K562 (cell line): ENCODE results near the gene LARP4B. TPM values are rescaled to one million over a fixed set of nuclear protein-coding genes. Genes with fewer than 3 reads are reported as not detected.

ENCODE experiments used
- ATAC-seq: fragments of 200-7000 bp; cut with Tn5 transposase; 3 replicates; pipeline ENCODE4 v1.9.1; 2020; ENCODE audit warnings: moderate library complexity
- BruUV-seq: library from RNA; stranded (reverse); fragments of 400-500 nt; replicated peaks from 2 replicates; lab custom pipeline; 2021; lab: Mats Ljungman, UMichigan
- CTCF ChIA-PET: fragments of 300-600 bp; formaldehyde crosslinking; extraction: SDS; loops from one replicate; lab custom pipeline; 2021; ENCODE audit warnings: low intra/inter-chr PET ratio; lab: Yijun Ruan, JAX
- POLR2A ChIA-PET: fragments of 300-600, 350-650 bp; sonication (Branson Sonifier 250); formaldehyde crosslinking; extraction: SDS; loops from one replicate; lab custom pipeline; 2021; ENCODE audit warnings: antibody characterized with exemption, inconsistent platforms; lab: Yijun Ruan, JAX
- DNase-seq, 4 experiments: peaks; one replicate each; pipeline versions ENCODE4 v3.0.0 to v3.0.0-alpha.2; 2011 to 2018; ENCODE audit warnings: low spot score in 3 of 4, mixed read lengths in 3 of 4; ENCODE audit errors: extremely low read depth in 1 of 4
- FAIRE-seq: peaks from 2 replicates; lab custom pipeline; 2011; peaks lifted over from hg19 to GRCh38; lab: Jason Lieb, UNC
- H2AFZ ChIP-seq: 2 replicates; pipeline ENCODE4 v1.6.0; 2011; ENCODE audit warnings: low read depth, low read length, control low read depth, inconsistent platforms
- H3K27ac ChIP-seq: fragments of 200-600 bp; 3 replicates; pipeline ENCODE4 v1.8.0; 2011; ENCODE audit warnings: low read depth, mild to moderate bottlenecking, control low read depth, inconsistent platforms, low read length, moderate library complexity, mixed read lengths; ENCODE audit errors: extremely low read depth
- H3K27me3 ChIP-seq, 2 experiments: fragments of 300-600 bp in 1 of 2; 2 replicates in 1 of 2; 3 replicates in 1 of 2; pipeline versions ENCODE4 v1.6.0 to v1.8.0; 2011; ENCODE audit warnings: inconsistent platforms in 2 of 2, low read length in 2 of 2, mild to moderate bottlenecking in 1 of 2, mixed read lengths in 1 of 2, moderate library complexity in 1 of 2; ENCODE audit not compliant: control insufficient read depth in 2 of 2, insufficient read depth in 2 of 2
- H3K36me3 ChIP-seq: fragments of 300-600 bp; 3 replicates; pipeline ENCODE4 v1.8.0; 2011; ENCODE audit warnings: mild to moderate bottlenecking, low read length, inconsistent platforms; ENCODE audit not compliant: control insufficient read depth, insufficient read depth
- H3K4me1 ChIP-seq, 2 experiments: fragments of 200-600 bp in 1 of 2; replicated peaks in 1 of 2; 2 replicates in 1 of 2; 3 replicates in 1 of 2; pipeline versions ENCODE4 v1.5.1 to v1.8.0; 2011; ENCODE audit warnings: inconsistent platforms in 2 of 2, low read length in 2 of 2, mild to moderate bottlenecking in 1 of 2, mixed read lengths in 1 of 2, moderate library complexity in 1 of 2; ENCODE audit not compliant: control insufficient read depth in 2 of 2, insufficient read depth in 2 of 2
- H3K4me2 ChIP-seq: 2 replicates; pipeline ENCODE4 v1.6.1; 2011; ENCODE audit warnings: low read length, control low read depth, inconsistent platforms, mixed read lengths; ENCODE audit not compliant: insufficient read depth
- H3K4me3 ChIP-seq: fragments of 200-600 bp; sonication (generic), shearing (Covaris generic); 2 replicates; pipeline ENCODE4 v1.5.1; 2016; ENCODE audit warnings: control low read depth, inconsistent platforms
- H3K79me2 ChIP-seq: fragments of 200-600 bp; 3 replicates; pipeline ENCODE4 v1.8.0; 2011; ENCODE audit warnings: low read length, inconsistent platforms; ENCODE audit not compliant: control insufficient read depth, insufficient read depth
- H3K9ac ChIP-seq, 2 experiments: 2 replicates each; pipeline versions ENCODE4 v1.6.0 to v1.6.1; 2011; ENCODE audit warnings: low read depth in 2 of 2, low read length in 2 of 2, control low read depth in 1 of 2, inconsistent platforms in 1 of 2, mild to moderate bottlenecking in 1 of 2, mixed read lengths in 1 of 2; ENCODE audit not compliant: insufficient read depth in 1 of 2
- H3K9me1 ChIP-seq: one replicate; pipeline ENCODE4 v1.6.0; 2011; ENCODE audit warnings: inconsistent platforms, mild to moderate bottlenecking, low read length, moderate library complexity; ENCODE audit not compliant: control insufficient read depth, insufficient read depth
- H3K9me3 ChIP-seq: replicated peaks from 2 replicates; pipeline ENCODE4 v1.5.1; 2011; ENCODE audit warnings: low read depth, low read length, inconsistent platforms; ENCODE audit not compliant: control insufficient read depth, insufficient read depth
- H4K20me1 ChIP-seq: replicated peaks from 2 replicates; pipeline ENCODE4 v1.6.1; 2011; ENCODE audit warnings: low read length, inconsistent platforms, mixed read lengths; ENCODE audit not compliant: control insufficient read depth, insufficient read depth
- HMGN3 ChIP-seq: IDR thresholded peaks from 2 replicates; pipeline ENCODE4 v1.6.1; 2011; ENCODE audit warnings: borderline replicate concordance, low read depth, mild to moderate bottlenecking, mixed read lengths, low read length; ENCODE audit not compliant: insufficient read length; ENCODE audit errors: extremely low read depth
- MLX ChIP-seq, 2 experiments: fragments of 450-650 bp in 1 of 2; sonication (generic) in 1 of 2; formaldehyde crosslinking; conservative IDR thresholded peaks; 2 replicates each; pipeline versions ENCODE4 v1.4.0 to v1.8.1; 2020 to 2022; ENCODE audit warnings: mild to moderate bottlenecking in 1 of 2, missing genetic modification reagents in 1 of 2
- TOE1 ChIP-seq, 2 experiments: fragments of 450-650 bp in 1 of 2; sonication (generic) in 1 of 2; formaldehyde crosslinking in 1 of 2; IDR thresholded peaks; 2 replicates each; pipeline versions ENCODE4 v1.7.1 to v1.8.0; 2016 to 2022; ENCODE audit warnings: borderline replicate concordance in 2 of 2, mild to moderate bottlenecking in 2 of 2, antibody characterized with exemption in 1 of 2, inconsistent platforms in 1 of 2, low read depth in 1 of 2, missing genetic modification reagents in 1 of 2, moderate library complexity in 1 of 2
- ZMIZ1 ChIP-seq, 2 experiments: fragments of 150-350 bp in 1 of 2; IDR thresholded peaks; 2 replicates each; pipeline ENCODE4 v1.6.1; 2012 to 2016; ENCODE audit warnings: low read depth in 2 of 2, low read length in 2 of 2, mild to moderate bottlenecking in 1 of 2, moderate library complexity in 1 of 2
- ZNF217 ChIP-seq: sonication (generic); formaldehyde crosslinking; IDR thresholded peaks from 2 replicates; pipeline ENCODE4 v1.8.0; 2022; ENCODE audit warnings: mild to moderate bottlenecking, missing genetic modification reagents
- ZNF436 ChIP-seq: fragments of 250-450, 450-650 bp; sonication (Bioruptor Pico); formaldehyde crosslinking; IDR thresholded peaks from 2 replicates; pipeline ENCODE4 v1.7.0; 2020; ENCODE audit warnings: mild to moderate bottlenecking
- WGBS: fragments of 100-300 bp; shearing (Covaris generic); methylation state at CpG from one replicate; pipeline ENCODE4 v1.1.6; 2016; ENCODE audit warnings: low coverage, mixed read lengths; ENCODE audit not compliant: insufficient coverage; ENCODE audit errors: missing lambda C conversion rate; 5-methylcytosine and 5-hydroxymethylcytosine counted together
- in situ Hi-C: fragments of 300-500 bp; cut with MboI; formaldehyde crosslinking; loops from 4 replicates; pipeline ENCODE4 v1.15.0; 2018; ENCODE audit warnings: inconsistent platforms, mixed read lengths
- intact Hi-C: fragments of 100-400 bp; cut with micrococcal nuclease; formaldehyde crosslinking; loops from 2 replicates; pipeline ENCODE4 v1.14.2; 2022
- polyA plus RNA-seq, 8 experiments: library from polyadenylated mRNA; depleted of rRNA in 4 of 8; stranded (reverse) in 5 of 8; unstranded in 3 of 8; fragments of >200 nt; fragmentation: Nextera tagmentation in 2 of 8; fragmentation: Illumina TruSeq in 1 of 8; extraction: Ambion mirVana in 2 of 8; extraction: Trizol in 1 of 8; gene quantifications; 2 replicates each; pipeline versions ENCODE4 v1.2.1 to v1.2.3, GENCODE V29; 2011 to 2014; ENCODE audit warnings: inconsistent platforms in 1 of 8, missing spikeins in 1 of 8
- total RNA-seq, 7 experiments: library from RNA; depleted of rRNA in 6 of 7; stranded (reverse); fragments of >200 nt in 6 of 7; fragmentation: Illumina TruSeq in 2 of 7; extraction: Trizol in 2 of 7; gene quantifications; 2 replicates each; pipeline versions ENCODE4 v1.2.1 to v1.2.3, GENCODE V29; 2011 to 2021; ENCODE audit warnings: low replicate concordance in 1 of 7

Gene LARP4B
- total and polyA plus RNA-seq, 9 of the 15 experiments (the other 6 are each of a cell fraction or from before 2014, with no cell fraction given): 11.8 to 130 (median 42.6) TPM

GRCh38 chr10:782751-783648 is 148.5 kb downstream of the LARP4B start:
- in situ Hi-C loops: no loop called here
- Histone ChIP-seq H3K9me3 (no peaks in the 10 kb centered on the region), H3K36me3 (no peaks in the 10 kb centered on the region), H3K4me3 (no peak overlapping the region), H3K4me2 (no peak overlapping the region), H3K9me1 (no peaks in the 10 kb centered on the region), H2AFZ (no peak overlapping the region), H3K27ac (no peak overlapping the region), H3K4me1 (peaks cover 0 to 34% of the 10 kb centered on the region in 2 experiments; a peak in 2 of 5 replicates), H3K79me2 (no peaks in the 10 kb centered on the region), H3K27me3 (peaks cover 44 to 91% of the 10 kb centered on the region in 2 experiments; a peak in 4 of 5 replicates), H3K9ac (no peak overlapping the region), H4K20me1 (no peaks in the 10 kb centered on the region; the same call in 1 of the 2 replicates)
- TF ChIP-seq HMGN3: no peak
- TF ChIP-seq ZNF436 (CRISPR knock-in tag): no peak
- no peak for TF ChIP-seq ZMIZ1 (IDR thresholded peaks at IDR 0.05; ENCODE audit: low read depth in 2 of 2, low read length in 2 of 2)
- no peak for TF ChIP-seq MLX (CRISPR knock-in tag; conservative IDR thresholded peaks at IDR 0.05)
- no peak for TF ChIP-seq ZNF217
- TF ChIP-seq TOE1 (IDR thresholded peaks at IDR 0.05; ENCODE audit: borderline replicate concordance): no peak
- TF ChIP-seq TOE1 (CRISPR knock-in tag; IDR thresholded peaks at IDR 0.05; ENCODE audit: borderline replicate concordance, low read depth): no peak
- POLR2A ChIA-PET: no interaction called here
- WGBS: under 1% methylated on average over 32 of the region's 32 CpGs
- BruUV-seq: no TSS peak
- intact Hi-C loops: no loop called here
- no peak for FAIRE-seq
- no peak for ATAC-seq
- no peak for DNase-seq
- CTCF ChIA-PET: no interaction called here
